Measurements from ENCODE around the gene UBE2I.

The UBE2I gene

DNA sequence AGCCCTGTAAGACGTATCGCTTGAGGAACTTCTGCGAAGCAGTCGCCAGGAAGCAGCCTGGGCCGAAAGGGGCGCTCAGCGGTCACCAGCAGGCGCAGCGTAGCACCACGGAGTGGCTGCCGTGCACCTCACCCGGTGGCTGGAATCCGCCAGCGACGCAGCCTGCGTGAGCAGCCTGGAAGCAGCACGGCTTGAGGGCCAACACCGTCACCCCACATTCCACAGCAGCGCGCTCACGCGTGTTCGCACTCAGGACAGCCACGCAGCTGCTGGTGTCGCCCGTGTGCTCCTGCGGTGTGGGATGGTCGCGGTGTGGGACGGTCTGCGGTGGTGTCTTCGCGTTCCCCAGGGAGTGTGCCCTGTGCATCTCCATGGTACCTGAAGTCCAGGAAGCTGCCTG, 9.6 kb downstream of the UBE2I start:
- Histone ChIP-seq H3K9ac (ENCODE audit: low read length) (no peak overlapping the region), H3K79me2 (ENCODE audit: insufficient read depth, low read length) (peaks cover 3% of the 10 kb centered on the region), H3K4me1 (ENCODE audit: insufficient read depth, low read length, severe bottlenecking) (no peaks in the 10 kb centered on the region), H2AFZ (ENCODE audit: low read length) (no peak overlapping the region), H3K36me3 (ENCODE audit: insufficient read depth, low read length) (peaks cover 97% of the 10 kb centered on the region), H4K20me1 (ENCODE audit: insufficient read depth, low read length) (no peaks in the 10 kb centered on the region), H3K27me3 (ENCODE audit: insufficient read depth, low read length) (no peaks in the 10 kb centered on the region), H3K4me3 (ENCODE audit: low read depth, low read length, poor library complexity, severe bottlenecking) (no peak overlapping the region), H3K9me2 (ENCODE audit: low read depth, low read length) (no peaks in the 10 kb centered on the region), H3K4me2 (ENCODE audit: low read length) (no peak overlapping the region), H3F3A (ENCODE audit: insufficient read depth, low read length) (no peaks in the 10 kb centered on the region), H3K27ac (ENCODE audit: low read depth, low read length, poor library complexity, severe bottlenecking) (no peak overlapping the region), H3K9me3 (ENCODE audit: low read length) (no peaks in the 10 kb centered on the region)
- TF ChIP-seq CTCF (IDR thresholded peaks at IDR 0.05; ENCODE audit: low read length), result no peak
- TF ChIP-seq EZH2 (IDR thresholded peaks at IDR 0.05; ENCODE audit: borderline replicate concordance, low read length), result no peak

GRCh38 chr16:1320097-1320496, 10.7 kb downstream of the UBE2I start:
- no peak for TF ChIP-seq CTCF (IDR thresholded peaks at IDR 0.05; ENCODE audit: low read length)
- TF ChIP-seq EZH2 (IDR thresholded peaks at IDR 0.05; ENCODE audit: borderline replicate concordance, low read length), result no peak
- Histone ChIP-seq H4K20me1 (ENCODE audit: insufficient read depth, low read length) (no peaks in the 10 kb centered on the region), H3K9ac (ENCODE audit: low read length) (no peak overlapping the region), H2AFZ (ENCODE audit: low read length) (no peak overlapping the region), H3K27me3 (ENCODE audit: insufficient read depth, low read length) (no peaks in the 10 kb centered on the region), H3K4me2 (ENCODE audit: low read length) (no peak overlapping the region), H3K4me1 (ENCODE audit: insufficient read depth, low read length, severe bottlenecking) (peaks cover 1% of the 10 kb centered on the region), H3K4me3 (ENCODE audit: low read depth, low read length, poor library complexity, severe bottlenecking) (no peak overlapping the region), H3K27ac (ENCODE audit: low read depth, low read length, poor library complexity, severe bottlenecking) (no peak overlapping the region), H3K9me2 (ENCODE audit: low read depth, low read length) (no peaks in the 10 kb centered on the region), H3K79me2 (ENCODE audit: insufficient read depth, low read length) (no peaks in the 10 kb centered on the region), H3F3A (ENCODE audit: insufficient read depth, low read length) (no peaks in the 10 kb centered on the region), H3K36me3 (ENCODE audit: insufficient read depth, low read length) (peaks cover 96% of the 10 kb centered on the region), H3K9me3 (ENCODE audit: low read length) (no peaks in the 10 kb centered on the region)

GRCh38 chr16:1320658-1321240, 11.3 kb downstream of the UBE2I start:
- H3K9me2 ChIP-seq (ENCODE audit: low read depth, low read length), result no peaks in the 10 kb centered on the region
- no peaks in the 10 kb centered on the region for H3F3A ChIP-seq (ENCODE audit: insufficient read depth, low read length)
- no peak overlapping the region for H3K27ac ChIP-seq (ENCODE audit: low read depth, low read length, poor library complexity, severe bottlenecking)
- H3K79me2 ChIP-seq (ENCODE audit: insufficient read depth, low read length), result no peaks in the 10 kb centered on the region
- peaks cover 8% of the 10 kb centered on the region for H3K4me1 ChIP-seq (ENCODE audit: insufficient read depth, low read length, severe bottlenecking)
- no peaks in the 10 kb centered on the region for H3K9me3 ChIP-seq (ENCODE audit: low read length)
- H2AFZ ChIP-seq (ENCODE audit: low read length), result no peak overlapping the region
- peaks cover 95% of the 10 kb centered on the region for H3K36me3 ChIP-seq (ENCODE audit: insufficient read depth, low read length)
- H4K20me1 ChIP-seq (ENCODE audit: insufficient read depth, low read length), result no peaks in the 10 kb centered on the region
- no peak overlapping the region for H3K9ac ChIP-seq (ENCODE audit: low read length)
- no peaks in the 10 kb centered on the region for H3K27me3 ChIP-seq (ENCODE audit: insufficient read depth, low read length)
- TF ChIP-seq EZH2 (IDR thresholded peaks at IDR 0.05; ENCODE audit: borderline replicate concordance, low read length) (no peak), CTCF (IDR thresholded peaks at IDR 0.05; ENCODE audit: low read length) (no peak)
- no peak overlapping the region for H3K4me2 ChIP-seq (ENCODE audit: low read length)
- H3K4me3 ChIP-seq (ENCODE audit: low read depth, low read length, poor library complexity, severe bottlenecking), result no peak overlapping the region

All from OCI-LY1 (cell line).